Mesodermal cell (in vitro differentiated cells): ENCODE data around the gene PIK3R6.

Experiments used
- H3K27ac ChIP-seq: 2 replicates; pipeline ENCODE4 v1.7.0; 2013; ENCODE audit warnings: mild to moderate bottlenecking, low read depth, low read length, moderate library complexity; ENCODE audit not compliant: severe bottlenecking
- H3K36me3 ChIP-seq: 2 replicates; pipeline ENCODE4 v1.7.1; 2013; ENCODE audit warnings: mild to moderate bottlenecking, low read length, moderate library complexity; ENCODE audit not compliant: control insufficient read depth, insufficient read depth
- H3K4me1 ChIP-seq: one replicate; pipeline ENCODE4 v1.7.1; 2013; ENCODE audit warnings: mild to moderate bottlenecking, low read length; ENCODE audit not compliant: insufficient read depth, control insufficient read depth, poor library complexity, severe bottlenecking
- H3K4me3 ChIP-seq: 2 replicates; pipeline ENCODE4 v1.7.0; 2013; ENCODE audit warnings: low read length, control low read depth, mild to moderate bottlenecking; ENCODE audit not compliant: insufficient read depth, poor library complexity, severe bottlenecking; ENCODE audit errors: extremely low read depth
- H3K9me3 ChIP-seq: 2 replicates; pipeline ENCODE4 v1.7.1; 2013; ENCODE audit warnings: mild to moderate bottlenecking, low read length, moderate library complexity; ENCODE audit not compliant: control insufficient read depth
- WGBS, 2 experiments: methylation state at CpG; one replicate each; pipeline ENCODE4 v1.1.5; 2013; ENCODE audit warnings: missing lambda C conversion rate in 2 of 2; ENCODE audit not compliant: insufficient coverage in 2 of 2; 5-methylcytosine and 5-hydroxymethylcytosine counted together

PIK3R6 gene

GRCh38 chr17:8835106-8835505 lies 32.4 kb downstream of the PIK3R6 start:
- H3K27ac ChIP-seq: no peak overlapping the region
- 92% methylated on average over 12 to 13 of the region's 14 CpGs for WGBS, 2 experiments
- no peaks in the 10 kb centered on the region for H3K9me3 ChIP-seq
- H3K4me1 ChIP-seq: no peaks in the 10 kb centered on the region
- H3K36me3 ChIP-seq: no peaks in the 10 kb centered on the region
- H3K4me3 ChIP-seq: no peak overlapping the region

DNA sequence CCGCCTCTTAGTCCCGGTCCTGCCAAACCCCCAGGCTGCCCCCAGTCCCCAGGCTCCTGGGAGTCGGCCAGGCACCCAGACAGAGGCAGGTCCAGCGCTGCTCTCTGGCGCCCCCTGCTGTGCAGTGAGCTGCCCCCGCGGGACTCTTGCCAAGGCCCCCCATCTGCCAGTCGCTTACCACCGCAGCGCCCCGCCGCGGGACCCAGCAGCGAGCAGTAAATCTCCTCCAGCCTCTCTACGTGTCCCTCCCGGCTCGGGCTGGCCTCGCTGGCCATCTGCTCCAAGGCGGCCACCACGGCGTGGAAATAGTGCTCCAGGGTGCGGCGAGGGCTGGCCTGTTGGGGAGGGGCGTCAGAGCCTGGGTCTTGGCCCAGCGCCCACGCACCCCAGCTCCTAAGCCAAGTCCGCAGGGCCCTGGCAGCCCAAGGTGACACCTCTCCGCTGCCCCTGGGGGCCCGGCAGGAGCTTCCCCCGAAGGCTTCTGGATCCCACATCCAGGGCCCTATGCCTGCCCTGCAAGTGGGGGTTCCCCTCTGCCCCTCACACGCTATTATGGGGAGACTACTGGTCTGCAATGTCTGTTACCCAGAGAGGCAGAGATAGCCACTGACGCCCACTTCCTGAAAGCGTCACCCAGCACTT lies 34.6 kb downstream of the PIK3R6 start:
- WGBS, 2 experiments: 63 to 65% methylated on average over 25 to 28 of the region's 33 CpGs
- H3K9me3 ChIP-seq: no peaks in the 10 kb centered on the region
- no peak overlapping the region for H3K27ac ChIP-seq
- H3K36me3 ChIP-seq: no peaks in the 10 kb centered on the region
- H3K4me1 ChIP-seq: no peaks in the 10 kb centered on the region
- no peak overlapping the region for H3K4me3 ChIP-seq

- WGBS, 2 experiments: 90% methylated on average over 3 to 5 of the region's 7 CpGs
- Histone ChIP-seq H3K4me3 (no peak overlapping the region), H3K27ac (no peak overlapping the region), H3K36me3 (no peaks in the 10 kb centered on the region), H3K9me3 (no peaks in the 10 kb centered on the region), H3K4me1 (no peaks in the 10 kb centered on the region)
Measured at GRCh38 chr17:8831234-8831849, 36.1 kb downstream of the PIK3R6 start.

GRCh38 chr17:8830141-8830540 lies 37.3 kb downstream of the PIK3R6 start:
- 84 to 93% methylated on average over 10 of the region's 10 CpGs for whole genome bisulfite sequencing, 2 experiments
- Histone ChIP-seq H3K9me3 (no peaks in the 10 kb centered on the region), H3K4me1 (no peaks in the 10 kb centered on the region), H3K4me3 (no peak overlapping the region), H3K27ac (no peak overlapping the region), H3K36me3 (no peaks in the 10 kb centered on the region)

- Histone ChIP-seq H3K27ac (no peak overlapping the region), H3K36me3 (no peaks in the 10 kb centered on the region), H3K4me1 (no peaks in the 10 kb centered on the region), H3K4me3 (no peak overlapping the region), H3K9me3 (peaks cover 2% of the 10 kb centered on the region)
- 89 to 91% methylated on average over 12 to 15 of the region's 16 CpGs for WGBS, 2 experiments
Measured at GRCh38 chr17:8829036-8829941, 38.2 kb downstream of the PIK3R6 start.

DNA sequence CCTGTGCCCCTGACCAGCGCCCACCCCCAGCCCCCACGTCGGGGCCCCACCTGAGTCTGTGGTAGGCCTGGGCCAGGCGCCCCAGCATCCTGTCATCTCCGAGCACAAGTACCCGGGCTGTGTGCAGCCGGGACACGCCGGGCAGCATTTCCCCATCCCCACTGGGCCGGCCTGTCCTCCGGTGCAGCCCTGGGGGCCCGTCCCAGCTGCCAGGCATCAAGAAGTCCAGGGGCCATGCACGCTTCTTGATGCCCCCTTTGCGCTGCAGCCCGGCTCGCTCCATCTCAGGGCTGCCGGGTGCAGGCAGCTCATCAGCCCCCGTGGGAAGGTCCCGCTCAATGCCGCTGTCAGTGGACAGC lies 39.0 kb downstream of the PIK3R6 start:
- Histone ChIP-seq H3K27ac (no peak overlapping the region), H3K4me1 (no peaks in the 10 kb centered on the region), H3K36me3 (no peaks in the 10 kb centered on the region), H3K4me3 (no peak overlapping the region), H3K9me3 (peaks cover 5% of the 10 kb centered on the region)
- WGBS, 2 experiments: 92 to 94% methylated on average over 17 of the region's 20 CpGs

GRCh38 chr17:8826808-8827435 lies 40.6 kb downstream of the PIK3R6 start:
- peaks cover 5% of the 10 kb centered on the region for H3K9me3 ChIP-seq
- no peaks in the 10 kb centered on the region for H3K4me1 ChIP-seq
- H3K27ac ChIP-seq: no peak overlapping the region
- no peak overlapping the region for H3K4me3 ChIP-seq
- 90 to 94% methylated on average over 13 to 15 of the region's 19 CpGs for WGBS, 2 experiments
- H3K36me3 ChIP-seq: no peaks in the 10 kb centered on the region

DNA sequence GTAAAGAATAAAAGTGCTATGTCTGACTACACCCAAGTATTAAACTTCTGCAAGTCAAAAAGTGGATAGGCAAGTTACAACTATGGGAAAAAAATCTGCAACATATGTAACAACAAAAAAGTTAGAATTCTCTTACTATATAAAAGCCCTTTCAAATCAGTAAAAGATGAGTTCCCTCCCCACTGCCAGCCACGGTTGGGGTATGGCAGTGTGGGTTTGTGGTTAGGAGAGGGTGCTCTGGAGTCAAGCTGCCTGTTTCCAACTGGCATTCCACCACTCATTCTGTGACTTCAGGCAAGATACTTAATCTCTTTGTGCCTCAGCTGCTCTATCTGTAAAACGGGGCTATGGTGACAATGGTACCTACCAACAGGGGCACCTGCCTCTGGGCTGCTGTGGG lies 41.7 kb downstream of the PIK3R6 start:
- H3K9me3 ChIP-seq: peaks cover 5% of the 10 kb centered on the region
- no peaks in the 10 kb centered on the region for H3K4me1 ChIP-seq
- H3K27ac ChIP-seq: no peak overlapping the region
- no peak overlapping the region for H3K4me3 ChIP-seq
- WGBS, 2 experiments: 80 to 100% methylated on average over 1 of the region's 2 CpGs
- no peaks in the 10 kb centered on the region for H3K36me3 ChIP-seq

GRCh38 chr17:8823279-8823678 lies 44.2 kb downstream of the PIK3R6 start:
- no peak overlapping the region for H3K4me3 ChIP-seq
- H3K4me1 ChIP-seq: no peaks in the 10 kb centered on the region
- H3K27ac ChIP-seq: no peak overlapping the region
- 90 to 100% methylated on average over 2 to 4 of the region's 5 CpGs for WGBS, 2 experiments
- no peaks in the 10 kb centered on the region for H3K36me3 ChIP-seq
- H3K9me3 ChIP-seq: peaks cover 5% of the 10 kb centered on the region

DNA sequence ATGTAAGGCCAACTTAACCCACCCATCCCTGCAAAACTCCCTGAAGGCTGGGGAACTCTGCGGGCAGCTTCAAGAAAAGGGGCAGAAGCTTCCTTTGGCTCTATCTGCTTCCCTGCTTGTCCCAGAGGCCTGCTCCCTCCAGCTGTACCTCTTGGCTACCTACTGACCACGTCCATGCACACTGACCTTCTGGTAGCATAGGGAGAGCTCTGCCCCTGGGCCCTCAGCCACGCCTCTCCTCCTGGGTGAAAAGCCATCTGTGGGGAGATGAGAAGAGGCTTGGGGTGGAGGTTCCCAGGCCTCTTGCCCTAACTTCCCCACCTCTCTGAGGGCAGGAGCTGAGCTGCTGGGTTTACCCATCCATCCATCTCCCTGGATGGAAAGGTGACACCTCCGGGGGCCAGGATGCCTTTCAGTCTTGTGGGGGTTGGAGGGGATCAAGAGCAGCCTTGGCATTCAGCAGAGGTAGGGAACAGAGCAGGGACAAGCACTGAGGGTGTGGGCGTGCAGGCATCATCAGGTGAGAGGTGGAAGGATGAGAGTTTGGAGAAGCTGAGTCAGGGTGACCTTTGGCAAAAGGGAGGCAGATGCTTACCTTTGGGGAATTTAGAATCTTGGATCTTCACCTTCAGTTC lies 45.0 kb downstream of the PIK3R6 start:
- no peak overlapping the region for H3K4me3 ChIP-seq
- peaks cover 5% of the 10 kb centered on the region for H3K9me3 ChIP-seq
- H3K27ac ChIP-seq: no peak overlapping the region
- WGBS, 2 experiments: 82 to 100% methylated on average over 3 of the region's 5 CpGs
- H3K36me3 ChIP-seq: no peaks in the 10 kb centered on the region
- no peaks in the 10 kb centered on the region for H3K4me1 ChIP-seq
